Hepatic stellate cell (primary cell): ENCODE results near the gene GDF7.

Experiments
- DNase-seq: peaks from one replicate; pipeline ENCODE4 v3.0.0; 2011; ENCODE audit warnings: low spot score

GDF7 gene

DNA sequence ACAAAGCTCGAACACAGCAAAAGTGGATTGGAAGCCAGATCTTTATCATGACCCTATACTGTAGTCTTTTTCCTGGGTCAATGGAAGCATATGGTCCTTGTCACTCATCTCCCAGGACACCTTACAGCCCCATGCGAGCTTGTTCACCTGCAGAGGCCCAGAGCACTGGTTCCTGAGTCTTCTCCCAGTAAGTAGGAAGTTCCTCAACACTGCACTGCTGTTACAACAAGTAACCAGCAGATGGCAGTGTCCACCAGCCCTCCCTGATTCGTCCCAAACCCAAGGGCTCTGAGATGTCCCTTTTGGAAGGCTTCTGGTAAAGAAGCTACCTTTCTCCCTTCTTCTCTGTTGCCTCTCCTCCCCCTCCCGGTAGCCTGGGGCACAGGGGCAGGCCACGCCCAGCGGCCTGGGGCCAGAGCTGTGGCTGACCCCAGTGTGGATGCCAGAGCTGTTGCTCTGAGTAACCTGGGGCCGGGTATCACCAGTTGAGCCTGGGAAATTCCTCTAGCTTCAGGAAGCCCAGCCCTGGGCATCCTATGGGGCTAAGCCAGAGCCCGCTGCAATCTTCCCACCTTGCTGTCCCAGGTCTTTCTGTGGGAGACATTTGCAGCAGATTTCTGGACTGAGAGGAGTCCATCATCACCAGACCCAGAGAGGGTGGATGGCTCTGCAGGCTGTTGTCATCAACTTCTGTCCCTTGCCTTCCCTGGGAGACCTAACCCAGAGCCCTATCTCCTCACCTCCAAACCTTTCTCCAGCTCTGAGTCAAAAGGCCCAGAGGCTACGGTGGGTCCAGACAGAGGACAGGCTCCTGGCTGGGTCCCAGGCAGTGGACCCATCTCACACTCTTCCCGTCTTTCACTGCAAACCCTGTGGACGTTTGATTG is 5.3 kb upstream of the GDF7 start:
- DNase-seq: peak; percentile 86

DNA sequence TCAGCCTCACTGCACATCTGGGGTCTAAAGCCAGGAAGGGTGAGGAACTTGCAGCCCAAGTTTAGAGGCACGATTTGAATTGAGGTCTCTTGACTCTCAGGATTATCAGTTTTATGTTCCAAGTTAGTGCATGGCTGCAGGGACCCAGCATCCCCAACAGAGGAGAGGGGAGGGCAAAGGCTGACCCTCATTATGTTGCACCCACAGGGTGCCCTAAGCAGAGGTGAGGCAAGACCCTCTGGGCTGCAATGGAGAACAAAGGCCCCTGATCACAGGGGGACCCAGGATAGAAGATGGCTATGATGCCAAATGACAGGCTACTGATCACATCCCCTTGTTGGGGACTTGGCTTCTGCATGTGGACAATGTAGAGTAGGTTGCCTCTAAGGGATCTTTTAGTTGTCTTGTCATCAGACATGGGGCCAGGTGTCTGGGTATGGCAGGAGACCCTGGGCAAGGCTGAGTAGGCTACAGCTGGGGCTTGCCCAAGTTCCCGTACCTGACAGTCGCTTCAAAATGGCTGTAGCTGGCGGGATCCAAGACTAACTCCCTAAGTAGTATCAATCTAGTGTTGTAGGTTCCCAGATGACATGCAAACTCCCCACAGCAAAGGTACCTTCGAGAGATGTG is 4.5 kb upstream of the GDF7 start:
- no peak for DNase-seq

GRCh38 chr2:20663196-20664070 is 3.5 kb upstream of the GDF7 start:
- no peak for DNase-seq

DNA sequence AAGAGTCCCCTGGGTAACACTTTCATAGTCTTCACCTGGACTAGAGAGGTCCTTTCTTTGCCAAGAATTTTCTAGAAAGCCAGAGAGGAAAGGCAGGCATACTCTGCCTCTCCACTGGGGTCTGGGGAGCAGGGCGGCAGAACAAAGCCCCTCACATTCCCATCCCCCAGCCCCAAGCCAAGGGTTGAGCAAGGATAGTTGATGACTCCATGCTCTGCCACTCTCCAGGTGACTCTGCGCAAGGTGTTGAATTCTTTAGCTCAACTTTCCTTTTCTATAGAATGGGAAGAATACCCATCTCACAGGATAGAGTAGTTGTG is 2.9 kb upstream of the GDF7 start:
- no peak for DNase-seq

GRCh38 chr2:20664431-20665242 is 2.3 kb upstream of the GDF7 start:
- no peak for DNase-seq

GRCh38 chr2:20665243-20666004 is 1.5 kb upstream of the GDF7 start:
- DNase-seq: no peak

- DNase-seq: no peak
Measured at GRCh38 chr2:20666005-20666303, 990 bp upstream of the GDF7 start.

DNA sequence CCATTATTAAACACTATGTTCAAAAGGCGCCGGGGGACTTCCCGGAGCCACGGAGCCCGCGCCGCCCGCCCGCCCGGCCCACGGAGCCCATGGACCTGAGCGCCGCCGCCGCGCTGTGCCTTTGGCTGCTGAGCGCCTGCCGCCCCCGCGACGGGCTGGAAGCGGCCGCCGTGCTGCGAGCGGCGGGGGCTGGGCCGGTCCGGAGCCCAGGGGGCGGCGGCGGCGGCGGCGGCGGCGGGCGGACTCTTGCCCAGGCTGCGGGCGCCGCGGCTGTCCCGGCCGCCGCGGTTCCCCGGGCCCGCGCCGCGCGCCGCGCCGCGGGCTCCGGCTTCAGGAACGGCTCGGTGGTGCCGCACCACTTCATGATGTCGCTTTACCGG is 197 bp downstream of the GDF7 start:
- no peak for DNase-seq

GRCh38 chr2:20667531-20668401 is 822 bp downstream of the GDF7 start:
- DNase-seq: no peak

DNA sequence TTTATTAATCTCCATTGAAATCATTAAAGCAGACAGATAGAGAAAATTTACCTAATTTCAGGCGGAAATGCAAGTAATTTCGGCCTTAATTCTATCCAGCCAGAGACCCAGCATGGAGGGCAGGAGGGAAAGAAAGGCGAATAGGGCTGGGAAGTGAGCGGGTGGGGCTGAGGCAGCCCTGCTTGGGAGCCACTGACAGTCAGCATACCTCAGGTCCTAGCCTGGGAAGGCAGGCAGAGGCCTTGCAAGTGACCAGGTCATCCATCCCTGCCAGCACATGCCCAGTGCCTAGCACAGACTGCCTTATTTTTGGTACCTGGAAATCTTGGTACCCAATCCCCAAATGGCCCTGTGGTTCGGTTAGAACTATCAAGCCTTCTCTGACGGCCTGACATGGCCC is 1.5 kb downstream of the GDF7 start:
- DNase-seq: no peak

DNA sequence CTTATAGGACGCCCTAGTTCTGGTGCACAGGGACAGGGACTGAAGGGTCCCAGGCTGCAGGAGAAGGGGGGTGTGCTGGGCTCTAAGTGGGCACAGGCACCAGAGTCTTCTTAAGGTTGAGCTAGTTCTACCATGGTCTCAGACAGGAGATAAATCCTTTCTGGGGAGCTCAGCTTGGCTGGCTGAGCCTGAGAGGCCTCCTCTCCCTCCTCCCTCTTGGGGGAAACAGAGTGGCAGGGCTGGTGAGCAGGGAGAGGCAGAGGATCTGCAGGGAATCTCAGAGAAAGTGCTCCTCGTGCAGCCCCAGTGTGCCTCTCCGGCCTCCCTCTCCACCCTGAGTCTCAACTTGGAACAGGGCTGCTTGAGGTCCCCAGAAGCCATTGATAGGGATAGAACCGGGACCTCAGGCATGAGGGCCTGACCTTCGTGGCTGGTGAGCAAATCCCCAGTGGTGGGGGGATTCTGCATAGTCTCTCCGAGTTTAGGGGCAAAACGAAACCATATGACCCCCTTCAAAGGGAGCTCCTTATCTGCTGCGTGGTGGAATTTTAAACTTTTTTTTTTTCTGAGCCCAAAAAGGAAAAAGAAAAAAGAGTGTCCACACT is 2.0 kb downstream of the GDF7 start:
- DNase-seq: no peak

DNA sequence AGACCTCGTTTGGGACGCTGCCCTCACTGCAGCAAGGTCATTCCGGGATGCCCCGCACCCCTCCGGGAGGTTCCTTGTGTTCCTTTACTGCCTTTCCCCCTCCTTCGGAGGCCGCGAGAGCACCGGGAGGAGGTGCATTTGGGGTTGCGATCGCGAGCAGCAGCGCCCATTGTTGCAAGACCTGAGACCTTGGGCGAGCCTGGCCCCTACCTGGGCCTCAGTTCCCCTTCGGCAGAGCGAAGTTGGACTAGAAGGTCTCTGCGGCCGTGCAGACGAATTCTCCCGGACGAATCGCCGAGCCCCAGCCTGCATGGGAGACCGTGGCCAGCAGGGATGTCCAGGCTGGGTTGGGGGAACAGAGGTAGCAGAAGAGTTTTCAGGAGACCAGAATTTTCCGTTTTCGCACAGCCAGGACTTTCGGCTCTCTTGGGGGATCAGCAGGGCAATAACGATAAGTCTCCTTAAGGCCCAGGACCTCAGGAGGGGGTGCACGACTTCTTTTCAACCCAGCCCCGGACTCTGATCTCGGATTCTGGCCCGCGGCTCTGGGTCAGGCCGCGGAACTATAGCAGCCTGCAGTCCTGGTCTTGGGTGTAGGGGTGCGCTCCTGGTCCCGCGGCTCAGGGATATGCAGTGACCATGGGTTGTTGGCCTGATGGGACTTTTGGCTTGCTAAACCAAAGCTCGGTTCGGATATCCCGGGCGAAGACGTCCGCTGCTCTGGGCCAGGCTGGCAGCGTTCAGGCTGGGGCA is 2.8 kb downstream of the GDF7 start:
- DNase-seq: no peak

DNA sequence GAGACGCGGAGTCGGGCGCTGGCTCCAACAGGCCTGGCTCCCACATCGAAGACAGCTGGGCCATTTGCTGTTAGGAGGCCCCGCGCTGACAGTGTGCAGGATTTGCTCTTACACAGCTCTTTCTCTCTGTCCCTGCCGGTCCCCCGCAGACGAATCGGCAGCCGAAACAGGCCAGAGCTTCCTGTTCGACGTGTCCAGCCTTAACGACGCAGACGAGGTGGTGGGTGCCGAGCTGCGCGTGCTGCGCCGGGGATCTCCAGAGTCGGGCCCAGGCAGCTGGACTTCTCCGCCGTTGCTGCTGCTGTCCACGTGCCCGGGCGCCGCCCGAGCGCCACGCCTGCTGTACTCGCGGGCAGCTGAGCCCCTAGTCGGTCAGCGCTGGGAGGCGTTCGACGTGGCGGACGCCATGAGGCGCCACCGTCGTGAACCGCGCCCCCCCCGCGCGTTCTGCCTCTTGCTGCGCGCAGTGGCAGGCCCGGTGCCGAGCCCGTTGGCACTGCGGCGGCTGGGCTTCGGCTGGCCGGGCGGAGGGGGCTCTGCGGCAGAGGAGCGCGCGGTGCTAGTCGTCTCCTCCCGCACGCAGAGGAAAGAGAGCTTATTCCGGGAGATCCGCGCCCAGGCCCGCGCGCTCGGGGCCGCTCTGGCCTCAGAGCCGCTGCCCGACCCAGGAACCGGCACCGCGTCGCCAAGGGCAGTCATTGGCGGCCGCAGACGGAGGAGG is 3.5 kb downstream of the GDF7 start:
- DNase-seq: no peak

GRCh38 chr2:20671036-20671735 is 4.2 kb downstream of the GDF7 start:
- DNase-seq: no peak

DNA sequence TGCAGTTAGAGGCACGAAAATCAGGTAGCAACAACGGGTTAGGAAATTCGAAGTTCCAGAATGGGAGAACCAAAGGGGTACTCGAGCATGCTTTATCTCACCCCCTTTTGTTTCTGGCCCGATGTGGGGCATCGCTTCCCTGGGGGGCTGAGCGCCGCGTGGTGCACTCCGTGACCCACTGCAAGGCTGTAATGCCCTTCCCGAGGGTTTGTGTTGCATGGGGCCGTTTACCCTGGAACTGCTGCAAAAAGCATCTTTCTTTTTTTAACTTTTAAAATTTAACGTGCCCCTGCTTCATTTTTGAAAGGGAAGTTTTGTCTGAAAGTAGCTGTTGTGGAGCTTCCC is 4.8 kb downstream of the GDF7 start:
- no peak for DNase-seq

DNA sequence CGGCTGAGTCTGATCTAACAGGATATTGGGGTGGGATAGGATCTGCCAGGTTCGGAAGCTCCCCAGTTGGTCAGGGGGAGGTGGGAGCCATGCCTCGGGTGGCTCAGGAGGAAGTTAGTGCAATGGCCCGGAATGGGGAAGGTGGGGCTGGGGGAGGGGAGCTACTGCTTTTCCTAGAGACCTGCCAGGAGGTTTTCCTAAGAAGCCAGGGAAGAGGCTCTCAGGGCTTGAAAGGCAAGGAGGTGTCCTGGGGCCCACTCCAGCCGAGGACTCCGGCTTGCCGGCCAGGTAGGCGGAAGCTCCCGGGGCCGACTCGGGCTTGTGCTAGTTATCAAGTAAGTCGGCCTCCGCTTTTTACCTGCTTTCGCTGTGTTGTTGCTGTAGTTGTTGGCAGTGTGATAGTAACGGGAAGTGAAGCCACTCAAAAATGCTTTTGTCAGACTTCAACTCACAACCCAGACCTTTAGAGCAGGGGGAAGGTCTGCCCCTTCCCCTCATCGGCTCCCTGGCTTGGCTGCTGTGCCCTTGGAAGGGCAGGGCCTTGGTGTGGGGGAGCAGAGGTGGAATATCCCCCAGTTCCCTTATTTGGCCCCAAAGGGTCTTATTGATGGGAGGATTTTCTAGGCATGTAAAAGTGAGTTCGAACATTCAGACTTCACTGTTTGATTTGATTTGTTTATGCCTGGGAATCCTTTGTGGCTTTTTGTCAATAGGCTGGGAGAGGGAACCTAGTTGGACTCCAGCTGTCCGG is 5.4 kb downstream of the GDF7 start:
- DNase-seq: no peak

- no peak for DNase-seq
Measured at GRCh38 chr2:20673686-20674308, 6.9 kb downstream of the GDF7 start.
